Stimulated activated CD4-positive, alpha-beta T cell treated with anti-CD3 and anti-CD28 coated beads, Interleukin-1b, Interleukin-23, amount 100 ng/mL, for 24 hours (primary cell): Measurements from ENCODE around the gene ECSCR.
"Not testable (repeated sequence)": the region's sequence is repeated elsewhere in the genome, so short reads cannot be mapped to it uniquely, and the experiment has no call there.

ENCODE experiments used
- DNase-seq, 4 experiments: peaks; one replicate each; pipeline ENCODE4 v3.0.0-alpha.2; 2020; ENCODE audit warnings: low read depth in 4 of 4, low spot score in 1 of 4

ECSCR gene

DNA sequence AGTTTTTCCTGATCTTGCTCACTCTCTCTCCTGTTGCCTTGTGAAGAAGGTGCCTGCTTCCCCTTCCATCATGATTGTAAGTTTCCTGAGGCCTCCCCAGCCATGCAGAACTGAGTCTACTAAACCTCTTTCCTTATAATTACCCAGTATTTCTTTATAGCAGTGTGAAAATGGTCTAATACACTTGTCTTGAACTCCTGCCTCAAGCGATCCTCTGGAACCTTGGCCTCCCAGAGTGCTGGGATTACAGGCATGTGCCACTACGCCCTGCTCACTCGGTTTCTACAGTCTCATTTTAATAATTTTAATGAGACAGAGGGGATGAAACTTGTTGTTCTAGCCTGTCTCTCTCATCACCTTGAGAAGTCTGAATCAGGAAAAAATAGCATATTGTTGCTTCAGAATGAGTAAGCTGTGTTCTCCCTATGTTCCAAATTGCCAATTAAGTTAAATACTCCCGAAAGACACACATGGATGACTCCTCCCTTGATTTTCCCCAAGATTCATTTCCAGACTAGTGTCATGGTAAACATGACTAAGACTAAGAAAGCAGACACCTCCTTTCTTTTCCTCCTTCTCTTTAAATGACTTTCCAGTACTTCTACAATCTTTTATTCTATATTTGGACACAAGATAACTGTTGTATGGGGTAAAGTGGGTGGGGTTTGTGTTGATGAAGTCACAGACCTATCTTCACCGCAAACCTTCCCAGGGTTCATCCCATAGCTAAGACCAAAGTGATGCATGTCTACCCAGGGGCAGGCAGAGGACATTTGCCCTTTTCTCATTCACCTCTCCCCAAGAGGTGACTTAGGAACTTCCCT, 15.4 kb downstream of the ECSCR start:
- DNase-seq, result no peak

- no peak for DNase-seq
These were observed 17.0 kb downstream of the ECSCR start for GRCh38 chr5:139445325-139446170.

GRCh38 chr5:139443831-139444453, 18.6 kb downstream of the ECSCR start:
- no peak for DNase-seq

DNA sequence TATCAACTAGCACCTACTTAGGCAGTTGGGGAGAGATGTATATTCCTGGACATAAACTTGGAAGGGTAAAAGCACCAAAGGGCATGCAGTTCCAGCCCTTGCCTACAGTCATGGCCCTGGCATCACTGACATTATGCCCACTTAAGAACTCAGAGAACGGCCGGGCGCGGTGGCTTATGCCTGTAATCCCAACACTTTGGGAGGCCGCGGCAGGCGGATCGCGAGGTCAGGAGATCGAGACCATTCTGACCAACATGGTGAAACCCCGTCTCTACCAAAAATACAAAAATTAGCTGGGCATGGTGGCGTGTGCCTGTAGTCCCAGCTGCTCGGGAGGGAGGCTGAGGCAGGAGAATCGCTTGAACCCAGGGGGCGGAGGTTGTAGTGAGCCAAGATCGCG, 22.1 kb downstream of the ECSCR start:
- DNase-seq, result not testable (repeated sequence)

GRCh38 chr5:139439013-139439903, 23.3 kb downstream of the ECSCR start, which contains the start of gene DNAJC18:
Gene DNAJC18 (minus strand): TSS chr5:139439525. CDS start chr5:139439445, 80 bp downstream.
- peak; percentile 73 to 90 (median 84) for DNase-seq

- DNase-seq, result no peak
These were observed 23.9 kb downstream of the ECSCR start for GRCh38 chr5:139438707-139439012.

GRCh38 chr5:139435676-139436075, 26.9 kb downstream of the ECSCR start:
- DNase-seq, result no peak

DNA sequence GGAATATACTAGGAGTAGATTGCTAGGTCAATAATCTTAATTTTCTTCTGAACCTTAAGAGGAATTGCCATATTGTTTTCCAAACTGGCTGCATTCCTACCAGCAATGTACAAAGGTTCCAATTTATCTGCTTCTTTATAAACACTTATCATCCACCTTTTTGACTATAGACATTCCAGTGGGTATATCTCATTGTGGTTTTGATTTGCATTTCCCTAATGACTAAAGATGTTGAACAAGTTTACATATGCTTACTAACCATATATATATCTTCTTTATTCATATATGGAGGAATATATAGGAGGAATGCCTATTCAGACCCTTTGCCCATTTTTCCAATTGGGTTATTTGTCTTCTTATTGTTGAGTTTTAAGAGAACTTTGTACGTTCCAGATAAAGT, 30.8 kb downstream of the ECSCR start:
- no peak for DNase-seq

GRCh38 chr5:139430015-139430414, 32.5 kb downstream of the ECSCR start:
- DNase-seq, result no peak

GRCh38 chr5:139426203-139426885, 36.2 kb downstream of the ECSCR start:
- DNase-seq, result no peak

DNA sequence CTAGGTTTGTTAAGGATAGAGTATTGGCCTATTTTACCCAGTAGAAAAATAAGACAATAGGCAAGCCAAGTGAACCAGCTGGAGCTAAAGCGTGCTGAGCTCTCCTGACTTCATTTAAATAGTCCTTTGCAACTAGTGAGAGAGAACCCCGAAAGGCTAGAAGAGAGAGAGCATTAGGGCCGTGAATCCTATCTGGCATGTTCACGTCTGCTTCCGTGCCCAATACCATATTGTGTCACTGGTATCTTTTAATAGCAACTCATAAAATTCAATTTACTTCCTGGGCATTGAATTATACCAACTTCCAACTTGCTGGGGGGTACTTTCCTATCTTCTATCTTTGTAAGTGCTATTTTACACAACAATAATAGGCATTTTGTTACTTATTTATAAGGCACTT, 37.0 kb downstream of the ECSCR start:
- DNase-seq, result no peak

DNA sequence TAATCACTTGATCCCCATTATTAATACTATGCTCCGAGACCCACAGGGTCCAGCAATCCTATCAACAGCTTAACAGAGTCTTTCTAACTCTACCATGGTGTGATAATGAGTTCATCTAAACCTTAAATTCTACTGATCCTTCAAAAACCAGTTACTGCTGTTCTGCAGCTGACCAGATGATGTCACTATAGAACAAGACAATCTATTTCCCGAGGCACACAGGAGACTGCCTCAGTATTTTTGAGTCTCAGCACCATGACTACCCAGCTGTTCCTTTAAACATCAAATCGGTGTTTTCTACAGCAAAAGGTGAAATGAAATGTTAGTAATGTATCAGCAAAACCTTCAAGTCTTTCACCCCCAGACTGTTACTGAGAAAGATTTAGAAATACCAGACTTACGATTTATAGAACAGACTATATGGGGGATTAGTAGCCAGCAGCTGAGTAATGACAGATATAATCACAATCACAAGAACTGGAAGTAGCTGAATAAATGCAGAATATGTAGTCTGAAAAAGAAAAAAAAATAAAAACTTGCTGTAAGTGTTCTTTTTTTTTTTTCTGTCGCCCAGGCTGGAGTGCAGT, 40.1 kb downstream of the ECSCR start:
- no peak for DNase-seq

DNA sequence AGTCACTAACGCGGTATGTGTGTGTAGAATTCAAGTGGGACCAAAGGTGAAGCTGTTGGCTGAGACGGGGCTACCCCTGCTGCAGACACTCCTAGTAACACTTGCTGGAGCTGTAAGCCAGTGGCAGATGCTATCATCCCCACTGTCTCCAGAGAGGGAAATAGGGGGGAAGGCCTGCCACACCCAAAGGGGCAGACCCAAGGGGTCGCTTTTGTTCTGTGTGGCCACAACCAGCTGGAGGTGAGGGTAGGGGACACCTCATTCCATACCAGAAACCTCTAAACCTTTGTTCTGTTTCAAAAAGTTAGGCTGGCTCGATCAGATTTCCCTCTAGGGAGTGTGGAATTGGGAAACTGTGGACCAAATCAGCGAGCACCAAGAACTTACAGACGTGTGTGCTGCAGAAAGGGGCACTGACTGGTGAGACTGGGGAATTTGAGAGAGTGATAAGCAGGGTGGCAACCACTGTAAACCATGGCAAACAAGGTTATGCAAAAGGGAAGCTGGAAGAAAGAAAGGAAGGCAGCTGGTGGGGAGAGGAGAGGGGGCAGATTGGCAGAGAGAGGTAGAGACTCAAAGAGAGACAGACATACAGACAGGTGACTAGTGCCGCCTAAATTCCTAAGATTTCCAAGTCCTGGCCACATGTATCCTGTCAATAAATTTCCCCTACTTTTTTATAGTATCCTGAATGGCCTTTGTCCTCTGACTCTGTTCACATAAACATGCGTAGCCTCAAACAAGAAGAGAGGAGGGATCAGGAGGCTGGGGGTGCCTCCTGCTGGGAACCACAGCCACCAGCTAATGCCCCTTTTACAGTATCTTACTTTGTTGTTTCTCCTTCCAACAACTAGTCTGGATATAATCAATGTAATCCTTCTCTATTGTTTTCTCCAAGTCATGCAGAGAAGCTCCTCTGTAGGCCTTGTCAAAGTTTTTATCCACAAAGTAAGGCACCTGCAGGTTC, 43.0 kb downstream of the ECSCR start:
- no peak for DNase-seq

- no peak for DNase-seq
These were observed 43.8 kb downstream of the ECSCR start for GRCh38 chr5:139418793-139419192.

- DNase-seq, result no peak
These were observed 45.3 kb downstream of the ECSCR start for GRCh38 chr5:139417214-139417613.

DNA sequence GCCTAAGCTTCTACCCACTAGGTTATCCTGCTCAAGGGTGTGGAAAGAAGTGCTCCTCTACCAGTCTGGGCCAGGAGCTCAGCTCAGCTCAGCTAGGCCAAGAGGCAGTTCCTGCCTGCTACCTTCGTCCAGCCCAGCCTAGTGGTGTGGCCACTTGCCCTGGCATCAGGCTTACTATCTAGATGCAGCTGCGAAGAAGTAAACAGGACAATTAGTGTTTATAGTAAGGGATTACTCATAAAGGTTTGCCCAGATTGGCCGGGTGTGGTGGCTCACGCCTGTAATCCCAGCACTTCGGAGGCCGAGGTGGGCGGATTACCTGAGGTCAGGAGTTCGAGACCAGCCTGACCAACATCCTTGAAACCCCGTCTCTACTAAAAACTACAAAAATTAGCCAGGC, 45.9 kb downstream of the ECSCR start:
- DNase-seq, result no peak

- DNase-seq, result no peak
These were observed 46.7 kb downstream of the ECSCR start for GRCh38 chr5:139415869-139416268.

GRCh38 chr5:139415221-139415861, 47.2 kb downstream of the ECSCR start:
- no peak for DNase-seq
